Endothelial cell (in vitro differentiated cells): ENCODE measurements around the gene KDM4B. TPM values are rescaled to one million over a fixed set of nuclear protein-coding genes. Genes with fewer than 3 reads are reported as not detected.

Experiments
- DNase-seq: peaks from one replicate; pipeline ENCODE4 v3.0.0; 2021; ENCODE audit warnings: low spot score
- H3K27ac Mint-ChIP-seq: one replicate; pipeline ENCODE4 v1.8.0; 2021; ENCODE audit warnings: mixed read lengths, inconsistent platforms; ENCODE audit not compliant: unreplicated experiment
- H3K27me3 Mint-ChIP-seq: one replicate; pipeline ENCODE4 v1.8.0; 2021; ENCODE audit warnings: mild to moderate bottlenecking, moderate library complexity, mixed read lengths, inconsistent platforms; ENCODE audit not compliant: unreplicated experiment
- H3K36me3 Mint-ChIP-seq: one replicate; pipeline ENCODE4 v1.8.0; 2021; ENCODE audit warnings: mild to moderate bottlenecking, low read depth, mixed read lengths, inconsistent platforms; ENCODE audit not compliant: unreplicated experiment
- H3K4me1 Mint-ChIP-seq: one replicate; pipeline ENCODE4 v1.8.0; 2021; ENCODE audit warnings: mild to moderate bottlenecking, mixed read lengths, inconsistent platforms; ENCODE audit not compliant: unreplicated experiment
- H3K4me3 Mint-ChIP-seq: one replicate; pipeline ENCODE4 v1.8.0; 2021; ENCODE audit warnings: mild to moderate bottlenecking, mixed read lengths, inconsistent platforms; ENCODE audit not compliant: unreplicated experiment
- H3K9me3 Mint-ChIP-seq: one replicate; pipeline ENCODE4 v1.8.0; 2021; ENCODE audit warnings: mixed read lengths, inconsistent platforms; ENCODE audit not compliant: unreplicated experiment
- total RNA-seq: library from RNA; stranded (reverse); fragmentation: NEBNext Ultra II Directional; extraction: Animal tissue kit (Norgen Biotek cat#: 25700); gene quantifications from one replicate; pipeline ENCODE4 v1.2.1, GENCODE V29; 2021; ENCODE audit not compliant: unreplicated experiment
- TF ChIP-seq, protein P1 (sequence below): fragments of 200-600 bp; sonication (generic); IDR thresholded peaks from one replicate; pipeline ENCODE4 v1.5.0; 2021; ENCODE audit warnings: antibody characterized with exemption; ENCODE audit not compliant: unreplicated experiment

Gene KDM4B
- total RNA-seq, 1 donor from 2014 or later: 42.4 TPM

DNA sequence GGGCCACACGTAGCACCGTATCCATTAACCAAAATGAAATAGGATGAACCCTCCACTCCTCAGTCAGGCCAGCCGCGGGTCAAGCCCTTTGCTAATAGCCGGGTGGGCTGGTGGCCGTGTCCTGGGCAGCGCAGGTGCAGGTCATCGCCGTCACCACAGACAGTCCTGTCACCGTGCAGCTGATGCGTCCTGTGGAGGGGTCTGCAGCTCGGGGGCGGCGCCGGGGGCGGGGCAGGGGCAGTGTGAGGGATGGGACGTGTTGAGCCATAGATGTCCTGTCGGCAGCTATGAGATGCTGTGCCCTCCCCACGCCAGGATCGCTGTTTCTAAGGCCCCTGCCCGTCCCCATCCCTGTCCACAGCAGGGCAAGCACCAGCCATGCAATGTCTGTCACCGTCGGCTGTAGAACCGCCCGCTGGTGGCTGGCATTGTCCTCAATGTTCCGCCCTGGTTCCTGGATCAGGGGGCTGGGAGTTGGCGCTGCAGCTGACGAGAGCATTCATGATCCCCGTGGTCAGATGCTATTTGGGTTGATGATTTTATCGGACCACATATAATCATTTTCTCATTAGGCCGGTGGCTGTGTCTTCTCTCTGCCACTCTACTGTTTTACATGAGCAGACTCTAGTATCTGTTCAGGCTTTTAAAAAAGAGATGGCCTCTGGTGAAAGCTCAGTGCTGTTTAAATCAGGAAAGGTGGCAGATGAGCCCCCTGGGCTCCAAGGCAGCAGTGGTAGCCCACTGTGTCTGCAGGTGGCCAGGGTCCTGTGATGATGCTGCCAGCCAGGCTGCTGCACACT is 126.1 kb downstream of the KDM4B start:
- Mint-ChIP-seq H3K27me3 (peaks cover 6% of the 10 kb centered on the region), H3K27ac (no peak overlapping the region), H3K36me3 (peaks cover 29% of the 10 kb centered on the region), H3K4me3 (no peak overlapping the region), H3K4me1 (no peaks in the 10 kb centered on the region), H3K9me3 (peaks cover under 1% of the 10 kb centered on the region)
- TF ChIP-seq, protein P1, sequence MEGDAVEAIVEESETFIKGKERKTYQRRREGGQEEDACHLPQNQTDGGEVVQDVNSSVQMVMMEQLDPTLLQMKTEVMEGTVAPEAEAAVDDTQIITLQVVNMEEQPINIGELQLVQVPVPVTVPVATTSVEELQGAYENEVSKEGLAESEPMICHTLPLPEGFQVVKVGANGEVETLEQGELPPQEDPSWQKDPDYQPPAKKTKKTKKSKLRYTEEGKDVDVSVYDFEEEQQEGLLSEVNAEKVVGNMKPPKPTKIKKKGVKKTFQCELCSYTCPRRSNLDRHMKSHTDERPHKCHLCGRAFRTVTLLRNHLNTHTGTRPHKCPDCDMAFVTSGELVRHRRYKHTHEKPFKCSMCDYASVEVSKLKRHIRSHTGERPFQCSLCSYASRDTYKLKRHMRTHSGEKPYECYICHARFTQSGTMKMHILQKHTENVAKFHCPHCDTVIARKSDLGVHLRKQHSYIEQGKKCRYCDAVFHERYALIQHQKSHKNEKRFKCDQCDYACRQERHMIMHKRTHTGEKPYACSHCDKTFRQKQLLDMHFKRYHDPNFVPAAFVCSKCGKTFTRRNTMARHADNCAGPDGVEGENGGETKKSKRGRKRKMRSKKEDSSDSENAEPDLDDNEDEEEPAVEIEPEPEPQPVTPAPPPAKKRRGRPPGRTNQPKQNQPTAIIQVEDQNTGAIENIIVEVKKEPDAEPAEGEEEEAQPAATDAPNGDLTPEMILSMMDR: no peak
- no peak for DNase-seq

DNA sequence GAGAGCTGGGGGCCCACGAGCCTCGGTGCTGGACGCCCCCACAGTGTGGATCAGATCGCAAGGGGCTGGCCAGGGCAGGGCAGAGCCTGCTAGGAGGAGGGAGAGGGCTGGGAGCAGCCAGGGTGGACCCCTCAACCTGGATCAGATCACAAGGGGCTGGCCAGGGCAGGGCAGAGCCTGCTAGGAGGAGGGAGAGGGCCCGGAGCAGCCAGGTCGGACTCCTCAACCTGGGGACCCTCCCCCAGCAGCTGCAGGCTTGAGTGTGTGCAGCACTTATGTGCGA is 126.6 kb downstream of the KDM4B start:
- peaks cover 6% of the 10 kb centered on the region for H3K9me3 Mint-ChIP-seq
- DNase-seq: no peak
- H3K36me3 Mint-ChIP-seq: peaks cover 35% of the 10 kb centered on the region
- peaks cover 6% of the 10 kb centered on the region for H3K27me3 Mint-ChIP-seq
- H3K27ac Mint-ChIP-seq: no peak overlapping the region
- H3K4me1 Mint-ChIP-seq: no peaks in the 10 kb centered on the region
- TF ChIP-seq, protein P1: no peak
- no peak overlapping the region for H3K4me3 Mint-ChIP-seq

DNA sequence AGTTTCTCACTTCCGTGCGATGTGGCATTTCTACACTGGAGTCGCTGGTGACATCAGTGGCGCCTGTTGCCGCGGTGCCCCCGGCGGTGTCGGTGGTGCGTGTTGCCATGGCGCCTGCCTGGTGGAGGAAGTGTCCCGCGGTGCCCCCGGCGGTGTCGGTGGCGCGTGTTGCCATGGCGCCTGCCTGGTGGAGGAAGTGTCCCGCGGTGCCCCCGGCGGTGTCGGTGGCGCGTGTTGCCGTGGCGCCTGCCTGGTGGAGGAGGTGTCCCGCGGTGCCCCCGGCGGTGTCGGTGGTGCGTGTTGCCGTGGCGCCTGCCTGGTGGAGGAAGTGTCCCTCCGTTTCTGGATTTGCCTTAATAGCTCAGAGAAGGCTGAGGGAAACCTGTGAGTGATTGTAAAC is 127.6 kb downstream of the KDM4B start:
- H3K4me3 Mint-ChIP-seq: no peak overlapping the region
- no peak overlapping the region for H3K27ac Mint-ChIP-seq
- H3K36me3 Mint-ChIP-seq: peaks cover 43% of the 10 kb centered on the region
- no peak for DNase-seq
- H3K9me3 Mint-ChIP-seq: peaks cover 10% of the 10 kb centered on the region
- H3K4me1 Mint-ChIP-seq: no peaks in the 10 kb centered on the region
- TF ChIP-seq, protein P1: no peak
- peaks cover 6% of the 10 kb centered on the region for H3K27me3 Mint-ChIP-seq

DNA sequence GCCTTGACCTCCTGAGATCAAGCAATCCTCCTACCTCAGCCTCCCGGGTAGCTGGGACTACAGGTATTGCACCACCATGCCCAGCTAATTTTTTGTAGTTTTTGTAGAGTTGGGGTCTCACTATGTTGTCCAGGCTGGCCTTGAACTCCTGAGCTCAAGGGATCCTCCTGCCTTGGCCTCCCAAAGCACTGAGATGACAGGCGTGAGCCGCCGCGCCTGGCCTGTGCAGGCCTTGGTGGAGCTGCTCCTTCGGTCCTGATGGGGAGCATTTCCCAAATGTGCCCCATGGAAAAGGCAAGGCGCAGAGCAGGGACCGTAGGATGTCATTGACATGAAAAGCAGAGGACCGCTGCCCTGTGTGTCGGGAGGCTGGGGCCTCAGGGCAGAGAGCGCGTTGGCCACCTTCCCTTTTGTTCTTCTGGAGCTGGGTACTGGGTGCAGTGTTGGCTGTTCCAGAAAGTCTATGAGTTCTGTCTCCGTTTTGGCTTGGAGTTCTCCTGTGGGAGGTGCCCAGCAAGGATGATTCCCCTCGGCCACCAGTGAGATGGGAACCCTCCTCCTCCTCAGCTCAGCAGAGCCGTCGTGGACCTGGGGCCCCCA is 128.5 kb downstream of the KDM4B start:
- Mint-ChIP-seq H3K27me3 (peaks cover 6% of the 10 kb centered on the region), H3K4me3 (no peak overlapping the region), H3K27ac (no peak overlapping the region), H3K9me3 (peaks cover 10% of the 10 kb centered on the region), H3K4me1 (no peaks in the 10 kb centered on the region), H3K36me3 (peaks cover 43% of the 10 kb centered on the region)
- no peak for DNase-seq
- TF ChIP-seq, protein P1: no peak

DNA sequence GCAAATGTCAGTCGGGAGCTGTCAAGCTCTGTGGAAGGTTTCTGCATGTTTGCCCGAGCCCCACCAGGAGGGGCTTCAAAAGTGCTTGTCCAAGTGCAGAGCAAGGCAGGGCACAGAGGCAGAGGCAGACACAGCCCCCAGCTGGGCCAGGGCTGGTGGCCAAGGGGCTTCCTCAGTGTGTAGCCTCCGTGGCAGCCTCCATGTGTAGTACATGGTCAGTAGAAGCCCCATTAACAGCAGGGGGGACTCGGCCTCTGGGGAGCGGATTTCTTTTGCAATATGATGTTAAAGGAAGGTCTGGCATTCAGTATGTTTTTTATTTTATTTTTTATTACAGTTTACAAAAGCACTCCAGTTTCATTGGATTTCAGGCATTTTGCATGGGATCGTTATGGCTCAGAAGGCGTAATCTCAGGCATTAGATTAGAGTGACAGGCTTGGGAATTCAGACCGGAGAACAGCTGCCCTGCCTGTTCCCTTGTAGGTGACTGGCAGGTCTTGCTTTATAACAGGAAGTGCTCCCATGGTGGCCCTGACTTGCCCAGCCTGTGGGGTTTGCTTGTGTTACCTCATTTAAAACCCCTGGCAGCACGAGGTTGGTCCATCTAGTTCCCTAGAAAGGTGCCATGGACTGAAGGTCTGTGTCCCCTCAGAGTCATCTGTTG is 129.2 kb downstream of the KDM4B start:
- no peak overlapping the region for H3K27ac Mint-ChIP-seq
- no peak for DNase-seq
- no peaks in the 10 kb centered on the region for H3K4me1 Mint-ChIP-seq
- peaks cover 43% of the 10 kb centered on the region for H3K36me3 Mint-ChIP-seq
- TF ChIP-seq, protein P1: no peak
- no peak overlapping the region for H3K4me3 Mint-ChIP-seq
- peaks cover 6% of the 10 kb centered on the region for H3K27me3 Mint-ChIP-seq
- peaks cover 10% of the 10 kb centered on the region for H3K9me3 Mint-ChIP-seq
